Testis (tissue), 2 donors: ENCODE results near the gene G3BP2.

ENCODE experiments used
- CTCF ChIP-seq, 3 experiments: fragments of 450-650 bp in 2 of 3; fragments of 200-600 bp in 1 of 3; sonication (generic) in 1 of 3; IDR thresholded peaks; one replicate each; pipeline ENCODE4 v1.5.1; 2016 to 2019; ENCODE audit warnings: antibody characterized with exemption in 3 of 3, mild to moderate bottlenecking in 2 of 3, moderate library complexity in 1 of 3
- POLR2A ChIP-seq: fragments of 450-650 bp; IDR thresholded peaks from one replicate; pipeline ENCODE4 v1.6.1; 2017; ENCODE audit warnings: antibody characterized with exemption, mild to moderate bottlenecking, moderate library complexity

GRCh38 chr4:75660491-75660890, 12.7 kb downstream of the G3BP2 start:
- TF ChIP-seq CTCF (IDR thresholded peaks at IDR 0.05), result no peak
- no peak for TF ChIP-seq POLR2A
